Neuron (in vitro differentiated cells): ENCODE measurements around the gene SYNE1.
"Not testable (repeated sequence)": the region's sequence is repeated elsewhere in the genome, so short reads cannot be mapped to it uniquely, and the experiment has no call there.

ENCODE experiments used
- H2AFZ ChIP-seq: one replicate; pipeline ENCODE4 v1.6.1; 2013; ENCODE audit warnings: low read depth, mild to moderate bottlenecking, inconsistent platforms, low read length, moderate library complexity
- H3K27me3 ChIP-seq: one replicate; pipeline ENCODE4 v1.6.1; 2013; ENCODE audit warnings: low read length; ENCODE audit not compliant: insufficient read depth
- H3K36me3 ChIP-seq: one replicate; pipeline ENCODE4 v1.6.1; 2013; ENCODE audit warnings: low read length; ENCODE audit not compliant: insufficient read depth
- H3K4me1 ChIP-seq: one replicate; pipeline ENCODE4 v1.6.1; 2013; ENCODE audit warnings: low read length; ENCODE audit not compliant: insufficient read depth
- H3K4me3 ChIP-seq: 2 replicates; pipeline ENCODE4 v1.5.1; 2013; ENCODE audit warnings: mild to moderate bottlenecking, low read length, moderate library complexity
- H3K9me3 ChIP-seq: one replicate; pipeline ENCODE4 v1.6.1; 2013; ENCODE audit warnings: low read length

Gene SYNE1, protein sequence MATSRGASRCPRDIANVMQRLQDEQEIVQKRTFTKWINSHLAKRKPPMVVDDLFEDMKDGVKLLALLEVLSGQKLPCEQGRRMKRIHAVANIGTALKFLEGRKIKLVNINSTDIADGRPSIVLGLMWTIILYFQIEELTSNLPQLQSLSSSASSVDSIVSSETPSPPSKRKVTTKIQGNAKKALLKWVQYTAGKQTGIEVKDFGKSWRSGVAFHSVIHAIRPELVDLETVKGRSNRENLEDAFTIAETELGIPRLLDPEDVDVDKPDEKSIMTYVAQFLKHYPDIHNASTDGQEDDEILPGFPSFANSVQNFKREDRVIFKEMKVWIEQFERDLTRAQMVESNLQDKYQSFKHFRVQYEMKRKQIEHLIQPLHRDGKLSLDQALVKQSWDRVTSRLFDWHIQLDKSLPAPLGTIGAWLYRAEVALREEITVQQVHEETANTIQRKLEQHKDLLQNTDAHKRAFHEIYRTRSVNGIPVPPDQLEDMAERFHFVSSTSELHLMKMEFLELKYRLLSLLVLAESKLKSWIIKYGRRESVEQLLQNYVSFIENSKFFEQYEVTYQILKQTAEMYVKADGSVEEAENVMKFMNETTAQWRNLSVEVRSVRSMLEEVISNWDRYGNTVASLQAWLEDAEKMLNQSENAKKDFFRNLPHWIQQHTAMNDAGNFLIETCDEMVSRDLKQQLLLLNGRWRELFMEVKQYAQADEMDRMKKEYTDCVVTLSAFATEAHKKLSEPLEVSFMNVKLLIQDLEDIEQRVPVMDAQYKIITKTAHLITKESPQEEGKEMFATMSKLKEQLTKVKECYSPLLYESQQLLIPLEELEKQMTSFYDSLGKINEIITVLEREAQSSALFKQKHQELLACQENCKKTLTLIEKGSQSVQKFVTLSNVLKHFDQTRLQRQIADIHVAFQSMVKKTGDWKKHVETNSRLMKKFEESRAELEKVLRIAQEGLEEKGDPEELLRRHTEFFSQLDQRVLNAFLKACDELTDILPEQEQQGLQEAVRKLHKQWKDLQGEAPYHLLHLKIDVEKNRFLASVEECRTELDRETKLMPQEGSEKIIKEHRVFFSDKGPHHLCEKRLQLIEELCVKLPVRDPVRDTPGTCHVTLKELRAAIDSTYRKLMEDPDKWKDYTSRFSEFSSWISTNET (N-terminal part only)

DNA sequence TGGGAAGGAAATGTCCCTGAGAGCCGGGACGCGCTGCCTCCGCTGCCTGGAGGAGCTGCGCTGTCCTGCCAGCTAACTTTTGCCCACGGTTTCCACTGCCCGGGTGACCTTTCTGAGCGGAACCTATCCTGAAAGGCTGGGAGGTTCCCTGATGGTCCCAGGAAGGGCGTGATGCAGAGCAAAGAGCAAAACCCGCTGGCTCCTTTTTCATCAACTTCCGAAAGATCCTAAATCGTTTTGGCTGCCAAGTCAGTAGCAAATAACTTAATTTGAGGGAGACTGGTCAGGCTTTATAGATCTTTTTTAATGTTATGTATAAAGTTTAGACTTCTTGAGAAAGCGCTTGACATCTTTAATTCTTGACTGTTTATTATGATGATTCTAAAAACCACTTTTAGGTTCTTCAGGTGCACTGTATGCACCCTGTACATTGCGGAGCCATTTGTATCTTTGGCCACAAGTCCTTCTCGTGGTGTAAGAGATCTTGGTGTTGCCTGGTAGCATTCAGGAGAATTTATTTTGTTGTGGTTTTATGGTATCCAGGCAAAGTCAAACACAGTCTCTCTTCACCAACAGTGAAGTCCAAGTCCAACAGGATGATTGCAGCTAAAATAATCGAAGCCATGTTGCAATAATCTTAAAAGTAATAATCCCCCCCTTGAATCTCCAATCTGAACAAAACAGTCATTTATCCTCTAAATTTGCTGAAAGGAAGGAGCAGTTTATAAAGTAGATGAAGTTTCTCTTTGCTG is at the start of gene SYNE1:
Gene SYNE1 (minus strand): TSS at position 67 of the 752 bp plus-strand sequence. CDS start 9,031 bp downstream, outside the sequence.
- Histone ChIP-seq H3K27me3 (peaks cover 38% of the 10 kb centered on the region), H3K36me3 (no peaks in the 10 kb centered on the region), H3K4me1 (peaks cover 11% of the 10 kb centered on the region), H2AFZ (peak within 1 kb of the TSS; percentile 56), H3K9me3 (no peaks in the 10 kb centered on the region), H3K4me3 (peak within 1 kb of the TSS; percentile 42)

DNA sequence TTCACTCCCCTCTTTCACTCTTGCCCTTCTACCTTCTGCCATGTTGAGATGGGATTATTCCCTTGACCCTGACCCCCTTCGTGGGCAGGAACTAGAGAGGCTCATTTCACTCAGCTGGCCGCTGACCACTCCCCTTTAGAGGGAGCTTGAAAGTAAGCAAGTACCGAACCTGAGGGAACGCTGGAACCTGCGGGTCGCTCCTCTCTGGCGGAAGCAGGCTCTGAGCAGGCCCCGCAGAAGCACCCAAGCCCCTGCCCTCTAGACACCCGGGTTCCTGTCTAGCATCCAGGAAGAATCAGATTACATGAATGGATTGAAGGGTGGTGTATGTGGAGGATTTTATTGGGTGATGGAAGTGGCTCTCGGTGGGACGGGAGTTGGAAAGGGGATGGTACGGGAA is 48.7 kb upstream of the SYNE1 start:
- H3K4me3 ChIP-seq: no peak overlapping the region

DNA sequence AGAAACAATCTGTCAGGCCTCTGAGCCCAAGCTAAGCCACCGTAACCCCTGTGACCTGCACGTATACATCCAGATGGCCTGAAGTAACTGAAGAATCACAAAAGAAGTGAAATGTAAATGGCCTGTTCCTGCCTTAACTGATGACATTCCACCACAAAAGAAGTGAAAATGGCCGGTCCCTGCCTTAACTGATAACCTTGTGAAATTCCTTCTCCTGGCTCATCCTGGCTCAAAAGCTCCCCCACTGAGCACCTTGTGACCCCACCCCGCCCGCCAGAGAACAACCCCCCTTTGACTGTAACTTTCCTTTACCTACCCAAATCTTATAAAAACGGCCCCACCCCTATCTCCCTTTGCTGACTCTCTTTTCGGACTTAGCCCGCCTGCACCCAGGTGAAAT is 45.8 kb upstream of the SYNE1 start:
- not testable (repeated sequence) for H3K9me3 ChIP-seq, H3K27me3 ChIP-seq, H3K4me3 ChIP-seq, H3K36me3 ChIP-seq, H2AFZ ChIP-seq, H3K4me1 ChIP-seq

More for the DNA sequence above, 48.7 kb upstream of the SYNE1 start:
- Histone ChIP-seq H3K36me3 (no peaks in the 10 kb centered on the region), H3K9me3 (no peaks in the 10 kb centered on the region), H3K27me3 (no peaks in the 10 kb centered on the region), H3K4me1 (no peaks in the 10 kb centered on the region), H2AFZ (no peak overlapping the region)

DNA sequence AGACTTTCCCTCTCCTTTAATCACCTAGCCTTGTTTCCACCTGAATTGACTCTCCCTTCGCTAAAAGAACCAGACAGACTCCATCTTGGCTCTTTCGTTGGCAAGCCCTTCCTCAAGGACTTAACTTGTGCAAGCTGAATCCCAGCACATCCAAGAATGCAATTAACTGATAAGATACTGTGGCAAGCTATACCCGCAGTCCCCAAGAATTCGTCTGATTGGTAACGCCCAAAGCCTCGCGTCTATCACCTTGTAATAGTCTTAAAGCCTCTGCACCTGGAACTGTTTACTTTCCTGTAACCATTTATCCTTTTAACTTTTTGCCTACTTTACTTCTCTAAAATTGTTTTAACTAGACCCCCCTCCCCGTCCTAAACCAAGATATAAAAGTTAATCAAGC is 45.0 kb upstream of the SYNE1 start:
- H3K27me3 ChIP-seq: no peaks in the 10 kb centered on the region
- no peaks in the 10 kb centered on the region for H3K9me3 ChIP-seq
- H3K4me1 ChIP-seq: no peaks in the 10 kb centered on the region
- H2AFZ ChIP-seq: no peak overlapping the region
- H3K4me3 ChIP-seq: no peak overlapping the region
- H3K36me3 ChIP-seq: no peaks in the 10 kb centered on the region

DNA sequence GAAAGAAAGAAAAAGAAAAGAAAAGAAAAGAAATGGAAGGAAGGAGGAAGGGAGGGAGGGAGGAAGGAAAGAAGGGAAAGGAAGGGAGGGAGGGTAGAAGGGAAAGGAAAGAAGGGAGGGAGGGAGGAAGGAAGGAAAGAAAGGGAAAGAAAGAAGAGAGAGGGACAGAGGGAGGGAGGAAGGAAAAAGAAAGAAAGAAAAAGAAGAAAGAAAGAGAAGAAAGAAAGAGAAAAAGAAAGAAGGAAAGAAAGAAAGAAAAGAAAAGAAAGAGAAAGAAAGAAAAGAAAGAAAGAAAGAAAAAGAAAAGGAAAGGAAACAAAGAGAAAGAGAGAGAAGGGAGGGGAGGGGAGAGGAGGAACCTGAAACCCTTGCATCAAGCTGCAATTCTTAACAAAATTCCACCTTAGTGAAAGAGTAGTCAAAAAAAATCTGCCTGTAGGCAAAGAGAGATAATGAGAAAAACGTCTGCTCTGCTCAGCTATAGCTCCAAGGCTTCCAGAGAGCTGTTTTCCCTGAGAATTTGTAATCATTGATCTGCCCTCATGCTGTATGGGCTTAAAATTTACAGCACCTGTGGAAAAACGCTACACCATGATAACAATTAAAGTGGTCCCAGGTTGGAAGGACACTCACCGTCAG is 43.8 kb upstream of the SYNE1 start:
- H3K9me3 ChIP-seq: no peaks in the 10 kb centered on the region
- no peaks in the 10 kb centered on the region for H3K36me3 ChIP-seq
- H3K4me3 ChIP-seq: no peak overlapping the region
- H3K4me1 ChIP-seq: no peaks in the 10 kb centered on the region
- no peaks in the 10 kb centered on the region for H3K27me3 ChIP-seq
- no peak overlapping the region for H2AFZ ChIP-seq

DNA sequence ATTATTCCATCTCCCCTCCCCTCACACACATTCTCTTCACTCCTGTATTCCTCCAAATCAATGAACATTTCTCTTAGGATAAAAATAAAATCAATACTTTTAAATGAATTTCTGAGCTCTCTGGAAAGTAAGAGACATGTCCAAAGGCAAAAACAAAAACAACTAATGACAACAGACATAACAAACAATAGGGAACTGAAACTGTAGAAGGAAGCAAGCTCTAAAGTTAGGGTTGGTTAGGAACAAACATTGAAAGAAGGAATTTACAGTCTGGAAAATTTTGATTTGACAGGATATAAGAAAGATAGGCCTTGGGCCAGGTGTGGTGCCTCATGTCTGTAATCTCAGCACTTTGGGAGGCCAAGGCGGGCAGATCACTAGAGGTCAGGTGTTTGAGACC is 43.0 kb upstream of the SYNE1 start:
- Histone ChIP-seq H3K4me1 (no peaks in the 10 kb centered on the region), H3K9me3 (no peaks in the 10 kb centered on the region), H3K27me3 (no peaks in the 10 kb centered on the region), H2AFZ (no peak overlapping the region), H3K36me3 (no peaks in the 10 kb centered on the region), H3K4me3 (no peak overlapping the region)

DNA sequence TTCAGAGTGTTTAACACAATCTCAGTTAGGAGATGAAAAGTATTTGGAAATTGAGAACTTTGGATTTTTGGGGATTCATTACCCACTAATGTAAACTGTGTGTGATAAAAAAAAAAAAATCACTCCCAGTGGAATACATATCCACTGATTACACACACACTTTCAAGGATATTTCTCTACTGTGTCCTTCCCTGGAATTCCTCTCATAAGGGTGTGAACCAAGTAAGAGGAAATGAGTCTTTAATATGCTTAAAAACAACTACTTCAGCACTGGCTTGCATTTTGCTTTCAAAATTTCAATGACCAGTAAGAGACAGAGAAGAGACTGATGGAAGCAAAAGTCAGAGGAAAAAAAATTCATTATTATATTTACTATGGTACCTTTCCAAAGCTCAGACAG is 36.1 kb upstream of the SYNE1 start:
- Histone ChIP-seq H3K36me3 (no peaks in the 10 kb centered on the region), H3K9me3 (no peaks in the 10 kb centered on the region), H3K4me3 (no peak overlapping the region), H3K27me3 (no peaks in the 10 kb centered on the region), H2AFZ (no peak overlapping the region), H3K4me1 (no peaks in the 10 kb centered on the region)

DNA sequence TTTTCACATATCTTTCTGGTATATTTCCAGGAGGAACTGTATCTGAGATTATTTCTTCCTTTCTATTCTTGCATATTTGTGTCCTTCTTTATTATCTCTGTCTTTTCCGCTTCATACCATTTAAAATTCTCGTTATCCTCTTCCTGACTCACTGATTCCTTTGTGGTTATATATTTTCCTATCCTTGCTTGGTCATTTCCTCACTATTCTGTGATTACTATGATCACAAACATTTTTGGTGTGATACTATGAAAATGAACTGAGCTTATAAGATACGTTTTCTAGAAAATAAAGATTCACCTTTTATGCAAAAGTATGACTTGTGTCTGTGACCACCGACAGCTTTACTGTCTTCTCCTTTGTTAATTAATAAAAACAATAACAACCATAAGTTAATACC is 34.0 kb upstream of the SYNE1 start:
- Histone ChIP-seq H3K4me3 (no peak overlapping the region), H3K27me3 (no peaks in the 10 kb centered on the region), H3K36me3 (no peaks in the 10 kb centered on the region), H3K9me3 (peaks cover 1% of the 10 kb centered on the region), H2AFZ (no peak overlapping the region), H3K4me1 (no peaks in the 10 kb centered on the region)

DNA sequence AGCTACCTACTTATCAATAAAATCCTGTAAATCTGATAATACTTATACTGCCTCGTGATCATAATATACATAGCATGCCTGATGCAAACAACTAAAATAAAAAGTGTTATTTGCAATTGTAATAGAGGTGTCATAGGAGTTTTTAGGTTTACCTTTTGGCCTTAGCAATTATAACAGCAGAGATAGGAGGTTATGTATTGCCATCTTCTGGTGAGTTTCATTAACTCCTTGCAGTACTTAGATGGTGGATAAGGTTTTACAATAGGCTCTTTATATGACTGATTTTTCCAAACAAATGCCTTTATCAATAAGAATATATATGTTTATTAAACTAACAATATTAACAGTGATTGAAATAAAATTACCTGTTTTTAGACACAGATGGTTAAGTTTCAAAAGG is 32.7 kb upstream of the SYNE1 start:
- no peaks in the 10 kb centered on the region for H3K4me1 ChIP-seq
- H3K27me3 ChIP-seq: no peaks in the 10 kb centered on the region
- no peak overlapping the region for H2AFZ ChIP-seq
- peaks cover 1% of the 10 kb centered on the region for H3K9me3 ChIP-seq
- H3K36me3 ChIP-seq: no peaks in the 10 kb centered on the region
- H3K4me3 ChIP-seq: no peak overlapping the region

DNA sequence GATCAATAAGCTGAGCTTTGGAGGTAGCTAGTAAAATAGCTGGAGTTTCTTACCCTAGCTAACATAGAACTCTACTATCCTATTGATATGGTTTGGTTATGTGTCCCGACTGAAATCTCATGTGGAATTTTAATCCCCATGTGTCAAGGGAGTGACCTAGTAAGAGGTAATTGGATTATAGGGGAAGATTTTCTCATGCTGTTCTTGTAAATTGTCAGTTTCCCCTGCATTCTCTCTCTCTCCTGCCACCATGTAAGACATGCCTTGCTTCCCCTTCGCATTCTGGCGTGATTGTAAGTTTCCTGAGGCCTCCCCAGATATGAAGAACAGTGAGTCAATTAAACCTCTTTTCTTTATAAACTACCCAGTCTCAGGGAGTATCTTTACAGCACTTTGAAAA is 24.6 kb upstream of the SYNE1 start:
- H2AFZ ChIP-seq: no peak overlapping the region

DNA sequence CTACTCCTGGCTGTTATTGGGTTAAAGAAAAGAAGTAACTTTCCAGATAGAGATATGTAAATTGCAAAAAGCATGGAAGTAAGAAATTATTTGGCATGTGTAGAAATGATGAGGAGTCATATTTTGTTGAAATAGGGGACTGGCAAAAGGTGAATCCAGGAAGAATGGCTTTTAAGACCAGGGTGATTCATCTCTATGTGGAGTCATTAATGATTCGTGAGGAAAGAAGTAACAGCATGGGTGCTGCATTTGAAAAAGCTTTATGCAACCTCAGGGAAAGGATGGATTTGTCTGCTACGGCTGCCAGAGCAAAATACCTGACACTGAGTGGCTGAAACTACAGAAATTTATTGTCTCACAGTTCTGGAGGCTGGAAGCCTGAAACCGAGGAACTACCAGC is 14.8 kb upstream of the SYNE1 start:
- no peaks in the 10 kb centered on the region for H3K36me3 ChIP-seq
- H2AFZ ChIP-seq: no peak overlapping the region
- H3K4me1 ChIP-seq: no peaks in the 10 kb centered on the region
- no peaks in the 10 kb centered on the region for H3K27me3 ChIP-seq
- no peak overlapping the region for H3K4me3 ChIP-seq
- H3K9me3 ChIP-seq: no peaks in the 10 kb centered on the region

More for the DNA sequence above, 24.6 kb upstream of the SYNE1 start:
- no peaks in the 10 kb centered on the region for H3K27me3 ChIP-seq
- H3K9me3 ChIP-seq: no peaks in the 10 kb centered on the region
- no peak overlapping the region for H3K4me3 ChIP-seq
- no peaks in the 10 kb centered on the region for H3K4me1 ChIP-seq
- no peaks in the 10 kb centered on the region for H3K36me3 ChIP-seq

DNA sequence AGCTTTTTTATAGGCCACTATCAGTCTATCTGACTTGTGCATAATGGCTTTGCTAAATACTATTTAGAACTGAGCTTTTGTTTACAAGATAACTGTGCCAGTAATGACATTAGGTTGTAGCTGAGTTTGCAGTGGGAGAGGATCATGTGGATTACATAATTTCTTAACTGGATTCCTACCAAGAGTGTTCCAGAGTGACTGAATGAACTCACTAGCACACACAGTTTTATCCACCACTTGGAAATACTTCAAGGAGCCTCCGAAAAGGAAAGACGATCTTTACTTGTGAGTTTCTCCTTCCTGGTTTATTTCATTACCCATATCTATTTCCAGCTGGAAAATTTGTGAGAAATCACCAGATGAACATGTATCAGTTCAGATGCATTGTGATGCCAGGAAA is 10.9 kb upstream of the SYNE1 start:
- no peaks in the 10 kb centered on the region for H3K36me3 ChIP-seq
- H2AFZ ChIP-seq: no peak overlapping the region
- no peak overlapping the region for H3K4me3 ChIP-seq

More for the DNA sequence above, 10.9 kb upstream of the SYNE1 start:
- no peaks in the 10 kb centered on the region for H3K4me1 ChIP-seq
- H3K9me3 ChIP-seq: no peaks in the 10 kb centered on the region
- H3K27me3 ChIP-seq: peaks cover 4% of the 10 kb centered on the region
